HG02973 (cell line): Measurements from ENCODE around the gene TWSG1.
"Not testable (repeated sequence)": the region's sequence is repeated elsewhere in the genome, so short reads cannot be mapped to it uniquely, and the experiment has no call there.

Source experiments
- ATAC-seq: cut with Tn5 transposase; IDR thresholded peaks from one replicate; pipeline ENCODE4 v1.9.1; 2021; ENCODE audit warnings: moderate library complexity; ENCODE audit not compliant: unreplicated experiment

TWSG1 gene

GRCh38 chr18:9334973-9335696, 562 bp downstream of the TWSG1 start:
- peak; percentile 32 for ATAC-seq

- no peak for ATAC-seq
Observed at GRCh38 chr18:9335697-9336045, 1.1 kb downstream of the TWSG1 start.

DNA sequence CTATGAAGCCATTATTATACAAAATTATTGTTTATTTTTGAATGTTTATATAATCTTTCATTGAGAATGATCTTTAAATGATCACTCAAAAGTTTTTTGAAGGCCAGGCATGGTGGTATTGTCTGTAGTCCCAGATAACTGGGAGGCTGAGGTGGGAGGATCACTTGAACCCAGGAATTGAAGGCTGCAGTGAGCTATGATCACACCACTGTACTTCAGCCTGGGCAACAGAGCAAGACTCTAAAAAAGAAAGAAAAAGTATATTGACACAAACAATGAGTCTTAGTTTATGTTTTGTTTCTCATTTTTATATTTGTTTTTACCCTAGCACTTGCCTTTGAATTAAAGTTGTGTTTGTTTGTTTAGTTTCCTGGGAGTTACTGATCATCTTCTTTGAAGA, 2.3 kb downstream of the TWSG1 start:
- no peak for ATAC-seq

DNA sequence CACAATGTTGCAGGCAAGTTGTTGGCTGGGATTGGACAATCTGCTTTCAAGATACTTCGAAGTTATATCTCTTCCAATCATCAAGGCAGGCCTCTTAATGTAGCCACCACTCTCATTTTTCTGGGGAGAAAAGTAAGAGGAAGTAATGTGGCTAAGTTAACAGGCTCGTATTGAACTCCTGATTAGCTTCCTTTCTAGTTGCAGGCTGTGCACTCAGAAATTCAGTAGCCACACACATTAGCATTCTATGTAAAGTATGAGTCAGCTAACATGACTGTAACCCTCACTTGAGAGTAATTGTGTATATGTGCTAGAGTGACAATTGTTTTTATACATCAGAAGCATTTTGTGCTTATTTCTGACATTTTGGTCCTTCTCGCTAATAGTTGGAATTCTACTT, 3.3 kb downstream of the TWSG1 start:
- ATAC-seq: no peak

DNA sequence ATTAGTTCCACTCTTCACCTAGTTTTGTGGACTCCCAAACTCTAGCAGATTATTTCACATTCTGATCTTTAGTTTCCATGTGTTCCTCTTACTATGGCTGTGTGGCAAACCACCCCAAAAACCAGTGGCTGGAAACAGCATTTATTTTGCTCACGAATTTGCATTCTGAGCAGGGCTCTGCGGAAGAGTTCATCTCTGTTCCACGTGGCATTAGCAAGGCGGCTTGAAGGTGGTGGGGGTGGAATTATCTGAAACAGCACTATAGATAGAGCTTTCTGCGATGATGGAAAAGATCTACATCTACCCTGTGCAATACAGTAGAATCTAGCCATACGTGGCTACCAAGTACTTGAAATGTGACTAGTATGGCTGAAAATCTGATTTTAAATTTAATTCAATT, 5.9 kb downstream of the TWSG1 start:
- no peak for ATAC-seq

DNA sequence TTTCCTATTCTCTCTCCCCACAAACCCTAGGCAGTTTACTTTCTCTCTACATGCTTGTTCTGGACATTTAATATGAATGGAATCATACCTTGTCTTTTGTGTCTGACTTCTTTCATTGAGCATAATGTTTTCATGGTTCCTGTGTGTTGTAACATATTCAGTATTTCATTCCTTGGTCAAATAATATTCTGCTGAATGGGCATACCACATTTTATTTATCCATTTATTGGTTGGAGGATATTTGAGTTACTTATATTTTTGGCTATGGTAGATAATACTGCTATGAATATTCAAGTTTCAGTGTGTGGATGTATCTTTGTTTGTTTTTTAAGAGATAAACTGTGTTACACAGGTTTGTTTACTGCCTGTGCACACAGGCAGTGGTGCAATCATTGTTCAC, 9.0 kb downstream of the TWSG1 start:
- ATAC-seq: no peak

GRCh38 chr18:9346775-9347174, 12.2 kb downstream of the TWSG1 start:
- no peak for ATAC-seq

- no peak for ATAC-seq
Observed at GRCh38 chr18:9348079-9348671, 13.6 kb downstream of the TWSG1 start.

- no peak for ATAC-seq
Observed at GRCh38 chr18:9348766-9349165, 14.2 kb downstream of the TWSG1 start.

DNA sequence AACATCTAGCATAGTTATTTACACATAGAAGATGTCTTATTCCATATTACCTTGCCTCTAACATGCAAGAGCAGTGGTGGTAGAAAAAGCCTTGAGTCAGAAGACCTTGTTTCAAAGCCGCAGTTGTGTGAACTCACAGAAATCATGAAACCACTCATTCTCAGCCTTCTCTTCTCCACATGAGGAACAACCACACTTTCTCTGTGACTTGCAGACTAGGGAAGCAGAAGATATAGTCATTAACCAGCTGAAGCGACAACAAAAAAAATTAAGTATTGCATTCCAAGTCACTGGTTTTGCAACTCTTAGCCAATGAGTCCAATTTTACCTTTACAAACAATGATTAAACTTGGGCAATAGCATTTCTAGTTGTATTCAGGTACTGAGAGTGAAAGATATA, 19.0 kb downstream of the TWSG1 start:
- peak; percentile 76 for ATAC-seq

GRCh38 chr18:9354256-9354655, 19.7 kb downstream of the TWSG1 start:
- ATAC-seq: peak; percentile 52

DNA sequence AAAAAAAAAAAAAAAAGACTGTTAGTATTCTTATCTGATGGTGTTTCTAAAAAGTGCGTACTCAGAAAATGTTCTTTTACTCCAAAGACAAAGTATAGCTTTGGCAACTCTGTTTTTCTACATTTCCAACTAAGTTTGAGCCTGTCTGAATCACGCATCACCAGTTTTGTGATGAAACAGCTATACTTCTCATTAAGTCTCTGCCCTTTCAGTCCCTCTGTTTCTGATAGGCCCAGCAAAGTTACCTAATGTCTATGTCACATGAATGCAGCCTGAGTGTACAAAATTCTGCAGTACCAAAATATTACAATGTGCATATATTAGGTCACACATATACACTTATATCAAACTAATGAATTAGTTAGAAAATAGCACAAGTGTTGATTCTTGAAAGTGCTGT, 22.4 kb downstream of the TWSG1 start:
- no peak for ATAC-seq

- no peak for ATAC-seq
Observed at GRCh38 chr18:9359796-9360195, 25.2 kb downstream of the TWSG1 start.

DNA sequence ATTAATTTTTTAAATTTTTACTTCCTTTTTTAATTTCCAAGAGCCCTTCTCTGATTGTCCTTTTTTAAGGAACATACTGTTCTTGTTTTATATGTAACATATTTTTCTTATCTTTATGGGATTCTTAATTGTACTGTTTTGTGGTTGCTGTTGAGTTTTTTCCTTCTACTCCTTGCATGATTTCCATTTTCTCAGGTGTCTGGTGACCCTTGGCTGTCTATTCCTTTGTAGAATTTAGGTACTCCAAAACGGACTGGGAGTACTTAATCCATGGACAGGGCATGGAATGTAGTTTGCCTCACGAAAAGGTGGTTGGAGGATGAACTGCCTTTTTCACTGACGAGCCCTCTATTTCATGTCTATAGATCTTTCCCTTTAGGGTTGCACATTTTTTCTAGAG, 26.6 kb downstream of the TWSG1 start:
- ATAC-seq: no peak

DNA sequence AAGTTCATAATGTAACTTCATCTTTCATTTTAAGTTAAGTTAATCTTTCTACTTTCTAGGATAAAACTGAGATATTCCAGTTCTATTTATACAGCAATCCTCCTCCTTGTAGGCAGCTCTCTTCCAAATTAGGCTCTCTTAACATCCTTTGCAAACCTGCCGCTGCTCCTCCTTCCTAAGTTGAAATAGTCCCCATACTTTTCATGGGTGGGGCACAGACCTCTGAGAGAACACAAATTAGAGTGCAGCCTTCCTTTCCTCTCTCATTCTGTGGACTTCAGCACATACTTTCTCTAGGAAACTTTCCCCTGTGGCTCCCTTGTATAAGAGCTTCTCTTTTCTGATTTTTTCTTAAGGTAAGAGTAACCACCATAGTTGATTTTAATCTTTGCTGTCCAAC, 28.3 kb downstream of the TWSG1 start:
- ATAC-seq: no peak

DNA sequence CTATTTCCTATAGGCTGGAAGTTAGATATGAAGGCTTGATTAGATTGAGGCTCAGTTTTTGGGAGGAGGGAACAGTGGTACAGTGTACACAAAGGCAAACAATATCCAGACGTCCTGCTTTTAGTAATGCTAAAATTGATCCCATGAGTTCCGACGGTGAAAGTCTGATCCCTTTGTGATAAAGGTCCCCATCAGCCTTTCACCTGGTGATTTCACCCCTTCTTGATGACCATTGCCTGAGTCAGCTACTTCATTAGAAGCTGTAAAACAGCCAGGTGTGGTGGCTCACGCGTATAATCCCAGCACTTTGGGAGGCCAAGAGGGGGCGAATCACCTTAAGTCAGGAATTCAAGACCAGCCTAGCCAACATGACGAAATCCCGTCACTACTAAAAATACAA, 29.7 kb downstream of the TWSG1 start:
- no peak for ATAC-seq

DNA sequence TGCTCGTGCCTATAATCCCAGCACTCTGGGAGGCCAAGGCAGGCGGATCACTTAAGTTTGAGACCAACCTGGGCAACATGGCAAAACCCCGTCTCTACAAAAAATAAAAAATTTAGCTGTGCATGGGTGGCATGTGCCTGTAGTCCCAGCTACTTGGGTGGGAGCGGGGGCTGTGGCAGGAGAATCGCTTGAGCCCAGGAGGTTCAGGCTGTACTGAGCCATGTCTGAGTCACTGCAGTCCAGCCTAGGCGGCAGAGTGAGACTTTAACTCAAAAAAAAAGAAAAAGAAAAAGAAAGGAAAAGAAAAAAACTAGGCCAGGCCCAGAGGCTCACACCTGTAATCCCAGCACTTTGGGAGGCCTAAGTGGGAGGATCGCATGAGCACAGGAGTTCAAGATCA, 30.8 kb downstream of the TWSG1 start:
- no peak for ATAC-seq

DNA sequence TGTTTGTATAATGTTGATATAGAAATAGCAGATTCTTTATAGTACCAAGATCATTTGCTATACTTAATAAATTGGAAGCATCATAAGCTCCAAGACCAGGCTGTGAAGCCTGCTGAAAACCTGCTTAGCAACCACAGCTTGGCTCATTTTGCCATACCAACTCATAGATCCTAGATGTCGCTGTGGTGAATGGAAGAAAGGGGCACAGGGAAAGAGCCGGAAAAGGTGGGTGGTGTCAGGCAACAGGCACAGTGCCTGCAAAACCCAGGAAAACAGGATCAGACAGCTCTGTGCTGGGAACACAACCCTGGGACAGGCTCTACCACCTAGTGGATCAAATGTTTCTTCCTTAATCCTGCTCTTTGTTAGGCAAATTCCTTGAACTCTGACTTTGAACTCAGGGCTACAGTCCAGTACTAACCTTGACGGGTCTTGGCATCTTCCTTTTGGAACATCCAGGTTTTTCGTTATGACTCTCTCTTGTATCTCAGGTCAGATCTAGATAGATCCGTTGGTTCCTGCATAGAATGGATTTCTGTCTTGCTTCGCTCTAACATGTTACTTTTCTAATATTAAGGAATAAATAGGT, 31.6 kb downstream of the TWSG1 start:
- ATAC-seq: no peak

GRCh38 chr18:9373254-9373653, 38.7 kb downstream of the TWSG1 start:
- ATAC-seq: not testable (repeated sequence)

- no peak for ATAC-seq
Observed at GRCh38 chr18:9379118-9379517, 44.5 kb downstream of the TWSG1 start.

- no peak for ATAC-seq
Observed at GRCh38 chr18:9380101-9380500, 45.5 kb downstream of the TWSG1 start.

DNA sequence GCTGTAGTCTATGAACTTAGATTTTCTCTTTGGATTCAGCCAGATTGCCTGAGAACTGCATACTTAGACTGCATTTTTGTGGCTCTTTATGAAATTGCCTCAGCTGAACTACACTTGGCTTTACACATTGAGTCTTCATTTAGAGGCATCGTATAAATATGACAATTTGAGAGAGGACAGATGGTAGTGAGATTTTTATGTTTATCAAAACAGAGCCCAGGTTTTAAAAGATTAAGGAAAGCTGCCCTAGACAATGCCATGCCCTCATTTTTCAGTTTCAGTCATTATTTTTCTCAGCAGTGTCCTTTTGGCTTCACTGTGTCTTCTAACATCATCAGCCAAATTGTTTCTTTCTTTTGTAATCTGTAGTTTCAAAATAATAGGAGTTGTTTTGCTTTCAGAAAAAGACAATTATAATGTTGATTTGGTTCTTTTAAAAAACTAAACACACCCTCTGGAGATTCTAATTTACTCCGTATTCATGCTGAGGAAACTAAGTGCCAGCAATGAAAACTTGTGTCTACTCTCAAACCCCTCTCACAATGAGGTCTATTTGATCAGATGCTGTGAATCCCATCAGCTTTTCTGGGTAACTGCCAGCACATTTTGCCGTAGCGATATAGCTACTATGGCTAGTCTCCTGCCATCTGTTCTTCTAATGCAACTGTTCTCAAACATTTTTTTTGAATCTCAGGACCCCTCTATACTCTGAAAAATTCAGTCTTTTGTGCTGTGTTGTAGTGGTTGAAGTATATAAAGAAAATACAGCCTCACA, 46.2 kb downstream of the TWSG1 start:
- no peak for ATAC-seq
